ENCODE measurements around the gene ANKAR. TPM values are rescaled to one million over a fixed set of nuclear protein-coding genes. Genes with fewer than 3 reads are reported as not detected.
"Not testable (repeated sequence)": the region's sequence is repeated elsewhere in the genome, so short reads cannot be mapped to it uniquely, and the experiment has no call there.

The ANKAR gene
- total RNA-seq, 1 donor from 2014 or later = 3.6 TPM

DNA sequence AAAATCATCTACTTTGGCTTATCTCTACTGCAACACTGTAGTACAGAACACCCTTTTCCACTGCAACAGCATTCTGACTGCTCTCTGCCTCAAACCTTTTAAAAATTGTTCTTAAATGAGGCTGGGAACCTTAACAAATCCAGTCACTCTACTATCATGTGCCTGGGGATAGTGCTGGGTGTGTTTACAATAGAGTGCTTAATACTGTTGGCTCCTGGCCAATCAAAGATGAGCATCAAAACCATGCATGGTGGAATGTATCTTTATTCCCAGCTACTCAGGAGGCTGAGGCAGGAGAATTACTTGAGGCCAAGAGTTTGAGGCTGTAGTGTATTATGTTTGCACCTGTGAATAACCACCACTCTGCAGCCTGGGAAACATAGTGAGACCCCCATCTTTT is 7.4 kb downstream of the ANKAR start:
- no peak for DNase-seq
- TF ChIP-seq, protein P1, sequence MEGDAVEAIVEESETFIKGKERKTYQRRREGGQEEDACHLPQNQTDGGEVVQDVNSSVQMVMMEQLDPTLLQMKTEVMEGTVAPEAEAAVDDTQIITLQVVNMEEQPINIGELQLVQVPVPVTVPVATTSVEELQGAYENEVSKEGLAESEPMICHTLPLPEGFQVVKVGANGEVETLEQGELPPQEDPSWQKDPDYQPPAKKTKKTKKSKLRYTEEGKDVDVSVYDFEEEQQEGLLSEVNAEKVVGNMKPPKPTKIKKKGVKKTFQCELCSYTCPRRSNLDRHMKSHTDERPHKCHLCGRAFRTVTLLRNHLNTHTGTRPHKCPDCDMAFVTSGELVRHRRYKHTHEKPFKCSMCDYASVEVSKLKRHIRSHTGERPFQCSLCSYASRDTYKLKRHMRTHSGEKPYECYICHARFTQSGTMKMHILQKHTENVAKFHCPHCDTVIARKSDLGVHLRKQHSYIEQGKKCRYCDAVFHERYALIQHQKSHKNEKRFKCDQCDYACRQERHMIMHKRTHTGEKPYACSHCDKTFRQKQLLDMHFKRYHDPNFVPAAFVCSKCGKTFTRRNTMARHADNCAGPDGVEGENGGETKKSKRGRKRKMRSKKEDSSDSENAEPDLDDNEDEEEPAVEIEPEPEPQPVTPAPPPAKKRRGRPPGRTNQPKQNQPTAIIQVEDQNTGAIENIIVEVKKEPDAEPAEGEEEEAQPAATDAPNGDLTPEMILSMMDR (IDR thresholded peaks at IDR 0.05; ENCODE audit: partially characterized antibody, unreplicated experiment) = no peak
- Mint-ChIP-seq H3K27me3 (ENCODE audit: unreplicated experiment) (peaks cover 2% of the 10 kb centered on the region), H3K4me1 (ENCODE audit: low read depth, unreplicated experiment) (no peaks in the 10 kb centered on the region), H3K27ac (ENCODE audit: unreplicated experiment) (no peak overlapping the region), H3K36me3 (ENCODE audit: unreplicated experiment) (peaks cover 10% of the 10 kb centered on the region), H3K4me3 (ENCODE audit: unreplicated experiment) (no peak overlapping the region), H3K9me3 (ENCODE audit: unreplicated experiment) (no peaks in the 10 kb centered on the region)

DNA sequence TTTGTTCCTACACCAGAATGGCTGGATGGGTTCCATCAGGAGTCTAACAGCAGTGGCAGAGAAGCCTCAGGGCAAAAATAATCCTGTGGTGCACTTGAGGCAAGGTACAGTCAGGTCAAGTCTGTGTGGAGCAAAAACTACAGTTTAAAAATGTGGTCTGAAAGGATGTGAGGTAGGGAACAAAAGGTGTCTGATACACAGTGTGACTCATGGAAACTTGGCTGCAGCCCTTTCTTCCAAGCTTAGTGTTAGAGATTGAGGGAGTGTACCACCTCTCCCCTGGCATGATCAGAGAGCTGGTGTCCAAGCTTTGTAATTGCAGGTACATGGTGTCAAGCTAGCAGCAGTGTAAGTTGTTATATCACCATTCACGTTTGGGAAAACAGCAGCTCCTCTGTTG is 8.9 kb downstream of the ANKAR start:
- H3K4me3 Mint-ChIP-seq (ENCODE audit: unreplicated experiment) = no peak overlapping the region
- no peaks in the 10 kb centered on the region for H3K4me1 Mint-ChIP-seq (ENCODE audit: low read depth, unreplicated experiment)
- peaks cover 2% of the 10 kb centered on the region for H3K27me3 Mint-ChIP-seq (ENCODE audit: unreplicated experiment)
- TF ChIP-seq, protein P1 (IDR thresholded peaks at IDR 0.05; ENCODE audit: partially characterized antibody, unreplicated experiment) = no peak
- no peak overlapping the region for H3K27ac Mint-ChIP-seq (ENCODE audit: unreplicated experiment)
- H3K9me3 Mint-ChIP-seq (ENCODE audit: unreplicated experiment) = no peaks in the 10 kb centered on the region
- no peak for DNase-seq
- H3K36me3 Mint-ChIP-seq (ENCODE audit: unreplicated experiment) = peaks cover 5% of the 10 kb centered on the region

- H3K27ac Mint-ChIP-seq (ENCODE audit: unreplicated experiment) = no peak overlapping the region
- peaks cover 2% of the 10 kb centered on the region for H3K27me3 Mint-ChIP-seq (ENCODE audit: unreplicated experiment)
Observed at GRCh38 chr2:189684811-189685210, 10.3 kb downstream of the ANKAR start.

DNA sequence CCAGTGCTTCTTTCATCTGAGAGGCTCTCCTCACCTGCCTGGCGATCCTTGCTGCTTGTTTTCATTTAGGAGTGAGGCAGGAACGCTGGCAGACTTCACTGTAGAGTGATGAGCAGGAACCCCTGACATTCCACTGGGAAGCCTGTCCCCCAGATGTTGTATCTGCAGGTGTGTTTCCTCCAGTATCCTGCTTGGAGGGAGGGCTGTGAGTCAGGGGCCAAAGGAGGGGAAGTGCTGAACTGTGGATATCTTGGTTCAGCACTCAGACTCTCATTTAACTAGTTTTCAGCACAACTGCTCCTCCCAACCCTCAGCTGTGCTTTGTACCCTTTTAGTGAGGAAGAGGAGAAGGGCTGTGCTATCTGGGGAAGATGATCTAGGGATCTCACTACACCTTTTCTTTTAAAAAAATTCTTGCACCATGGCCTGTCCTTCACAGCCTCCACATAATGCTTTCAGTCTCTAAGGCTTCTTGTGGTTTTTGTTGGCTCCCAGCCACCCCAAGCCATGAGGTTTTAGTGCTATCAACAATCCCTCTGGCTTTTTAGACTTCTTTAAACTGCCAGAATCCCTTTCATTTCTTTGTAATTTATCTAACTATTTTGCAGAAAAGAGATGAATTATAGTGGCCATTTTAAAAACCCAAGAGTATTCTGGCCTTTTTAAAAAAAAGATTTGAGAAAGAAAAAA is 11.2 kb downstream of the ANKAR start:
- TF ChIP-seq, protein P1 (IDR thresholded peaks at IDR 0.05; ENCODE audit: partially characterized antibody, unreplicated experiment) = no peak
- no peak overlapping the region for H3K27ac Mint-ChIP-seq (ENCODE audit: unreplicated experiment)
- DNase-seq = no peak
- H3K36me3 Mint-ChIP-seq (ENCODE audit: unreplicated experiment) = no peaks in the 10 kb centered on the region
- no peaks in the 10 kb centered on the region for H3K9me3 Mint-ChIP-seq (ENCODE audit: unreplicated experiment)
- H3K4me1 Mint-ChIP-seq (ENCODE audit: low read depth, unreplicated experiment) = no peaks in the 10 kb centered on the region
- no peak overlapping the region for H3K4me3 Mint-ChIP-seq (ENCODE audit: unreplicated experiment)
- H3K27me3 Mint-ChIP-seq (ENCODE audit: unreplicated experiment) = no peaks in the 10 kb centered on the region

More at GRCh38 chr2:189684811-189685210, 10.3 kb downstream of the ANKAR start:
- H3K4me1 Mint-ChIP-seq (ENCODE audit: low read depth, unreplicated experiment) = no peaks in the 10 kb centered on the region
- no peaks in the 10 kb centered on the region for H3K9me3 Mint-ChIP-seq (ENCODE audit: unreplicated experiment)
- no peak overlapping the region for H3K4me3 Mint-ChIP-seq (ENCODE audit: unreplicated experiment)
- H3K36me3 Mint-ChIP-seq (ENCODE audit: unreplicated experiment) = no peaks in the 10 kb centered on the region
- DNase-seq = no peak
- TF ChIP-seq, protein P1 (IDR thresholded peaks at IDR 0.05; ENCODE audit: partially characterized antibody, unreplicated experiment) = no peak

GRCh38 chr2:189687796-189688195 is 13.3 kb downstream of the ANKAR start:
- DNase-seq; H3K27me3 Mint-ChIP-seq (ENCODE audit: unreplicated experiment); H3K9me3 Mint-ChIP-seq (ENCODE audit: unreplicated experiment); H3K36me3 Mint-ChIP-seq (ENCODE audit: unreplicated experiment); H3K4me3 Mint-ChIP-seq (ENCODE audit: unreplicated experiment); H3K27ac Mint-ChIP-seq (ENCODE audit: unreplicated experiment); H3K4me1 Mint-ChIP-seq (ENCODE audit: low read depth, unreplicated experiment): not testable (repeated sequence)

All from glutamatergic neuron (in vitro differentiated cells).